OCI-LY3 (cell line): ENCODE data around the gene FDX2.

Experiments
- H2AFZ ChIP-seq: fragments of 200-600, 300-600 bp; shearing (Covaris generic); 2 replicates; pipeline ENCODE4 v1.6.0; 2014; ENCODE audit warnings: antibody characterized with exemption, low read depth, low read length
- H3K27ac ChIP-seq: fragments of 200-600, 300-600 bp; sonication (generic); 2 replicates; pipeline ENCODE4 v1.5.1; 2014; ENCODE audit warnings: mild to moderate bottlenecking, low read length, moderate library complexity, mixed read lengths
- H3K27me3 ChIP-seq: fragments of 200-600, 300-600 bp; sonication (generic); 2 replicates; pipeline ENCODE4 v1.6.1; 2014; ENCODE audit warnings: low read depth, low read length, mixed read lengths
- H3K36me3 ChIP-seq: fragments of 200-600, 300-600 bp; sonication (generic); replicated peaks from 2 replicates; pipeline ENCODE3; 2014; ENCODE audit warnings: low read depth, low read length, mixed read lengths
- H3K4me1 ChIP-seq: fragments of 300-600, 200-600 bp; sonication (generic); 2 replicates; pipeline ENCODE4 v1.6.1; 2014; ENCODE audit warnings: low read length, mixed read lengths
- H3K4me2 ChIP-seq: fragments of 200-600, 300-600 bp; sonication (generic); 2 replicates; pipeline ENCODE4 v1.6.1; 2014; ENCODE audit warnings: low read length, mixed read lengths
- H3K4me3 ChIP-seq: fragments of 300-600, 200-600 bp; sonication (generic); 2 replicates; pipeline ENCODE4 v1.5.1; 2014; ENCODE audit warnings: antibody characterized with exemption, mild to moderate bottlenecking, low read length, moderate library complexity
- H3K79me2 ChIP-seq: fragments of 300-600, 200-600 bp; shearing (Covaris generic); 2 replicates; pipeline ENCODE4 v1.6.1; 2014; ENCODE audit warnings: mild to moderate bottlenecking, low read length, mixed read lengths
- H3K9ac ChIP-seq: fragments of 300-600, 200-600 bp; shearing (Covaris generic); 2 replicates; pipeline ENCODE4 v1.6.0; 2014; ENCODE audit warnings: mild to moderate bottlenecking, low read length, moderate library complexity
- H3K9me3 ChIP-seq: fragments of 200-600, 300-600 bp; shearing (Covaris generic); 2 replicates; pipeline ENCODE4 v1.6.1; 2014; ENCODE audit warnings: low read length, mixed read lengths; ENCODE audit not compliant: insufficient read depth
- H4K20me1 ChIP-seq: fragments of 200-600, 300-600 bp; sonication (generic); 2 replicates; pipeline ENCODE4 v1.6.1; 2016; ENCODE audit warnings: low read length, mixed read lengths; ENCODE audit not compliant: insufficient read depth
- EZH2phosphoT487 ChIP-seq: fragments of 200-600 bp; shearing (Covaris generic); IDR thresholded peaks from 2 replicates; pipeline ENCODE4 v1.6.1; 2018; ENCODE audit warnings: antibody characterized with exemption, mixed run types, low read depth
- TF ChIP-seq, protein P1 (sequence below): fragments of 200-600, 300-600 bp; sonication (generic); IDR thresholded peaks from 2 replicates; pipeline ENCODE4 v1.5.1; 2014; ENCODE audit warnings: antibody characterized with exemption, low read length, low read depth

Gene FDX2

DNA sequence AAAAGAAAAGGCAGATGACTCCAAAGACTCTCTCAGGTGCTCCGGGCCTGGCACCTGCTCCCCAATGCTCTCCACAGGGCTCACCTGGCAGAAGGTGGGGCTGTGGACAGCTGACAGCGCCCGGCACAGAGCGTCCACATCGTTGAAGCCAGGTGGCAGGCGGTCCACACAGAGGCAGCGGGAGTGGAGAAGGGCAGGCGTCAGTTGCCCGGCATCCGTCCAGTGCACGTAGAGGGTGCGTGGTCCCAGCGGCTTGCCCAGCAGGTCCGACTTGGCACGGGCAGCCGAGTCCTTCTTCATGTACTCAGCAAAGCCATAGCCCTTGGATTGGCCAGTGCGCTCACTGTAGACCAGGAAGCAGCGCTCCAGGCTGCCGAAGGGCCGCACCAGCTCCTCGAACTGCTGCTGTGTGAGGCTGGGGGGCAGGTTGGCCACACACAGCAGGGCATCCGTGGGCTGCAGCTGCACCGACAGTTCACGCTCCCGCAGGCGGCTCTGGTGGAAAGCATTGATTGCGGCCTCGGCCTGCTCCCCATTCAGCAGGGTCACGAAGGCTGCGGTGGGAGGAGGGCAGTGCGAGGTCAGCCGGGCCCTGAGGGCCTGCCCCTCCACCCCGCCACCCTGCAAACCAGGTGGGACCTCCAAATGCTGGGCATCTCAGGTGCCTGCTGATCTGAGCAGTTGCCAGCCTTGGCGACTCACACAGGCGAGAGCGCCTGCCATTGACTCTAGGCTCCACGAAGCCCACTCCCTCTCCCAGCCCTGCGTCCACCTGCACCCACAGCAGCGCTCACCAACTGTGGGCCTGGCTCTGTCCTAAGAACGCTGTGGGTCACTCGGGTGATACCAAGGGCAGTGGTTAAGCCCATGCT, 13.0 kb upstream of the FDX2 start:
- no peak overlapping the region for H3K27ac ChIP-seq
- no peaks in the 10 kb centered on the region for H3K27me3 ChIP-seq
- no peak overlapping the region for H3K9ac ChIP-seq
- no peak overlapping the region for H3K4me2 ChIP-seq
- no peak overlapping the region for H3K4me3 ChIP-seq
- no peak overlapping the region for H2AFZ ChIP-seq
- H3K4me1 ChIP-seq = peaks cover 8% of the 10 kb centered on the region
- peaks cover 19% of the 10 kb centered on the region for H4K20me1 ChIP-seq
- peaks cover 54% of the 10 kb centered on the region for H3K36me3 ChIP-seq
- H3K9me3 ChIP-seq = no peaks in the 10 kb centered on the region
- TF ChIP-seq, protein P1, sequence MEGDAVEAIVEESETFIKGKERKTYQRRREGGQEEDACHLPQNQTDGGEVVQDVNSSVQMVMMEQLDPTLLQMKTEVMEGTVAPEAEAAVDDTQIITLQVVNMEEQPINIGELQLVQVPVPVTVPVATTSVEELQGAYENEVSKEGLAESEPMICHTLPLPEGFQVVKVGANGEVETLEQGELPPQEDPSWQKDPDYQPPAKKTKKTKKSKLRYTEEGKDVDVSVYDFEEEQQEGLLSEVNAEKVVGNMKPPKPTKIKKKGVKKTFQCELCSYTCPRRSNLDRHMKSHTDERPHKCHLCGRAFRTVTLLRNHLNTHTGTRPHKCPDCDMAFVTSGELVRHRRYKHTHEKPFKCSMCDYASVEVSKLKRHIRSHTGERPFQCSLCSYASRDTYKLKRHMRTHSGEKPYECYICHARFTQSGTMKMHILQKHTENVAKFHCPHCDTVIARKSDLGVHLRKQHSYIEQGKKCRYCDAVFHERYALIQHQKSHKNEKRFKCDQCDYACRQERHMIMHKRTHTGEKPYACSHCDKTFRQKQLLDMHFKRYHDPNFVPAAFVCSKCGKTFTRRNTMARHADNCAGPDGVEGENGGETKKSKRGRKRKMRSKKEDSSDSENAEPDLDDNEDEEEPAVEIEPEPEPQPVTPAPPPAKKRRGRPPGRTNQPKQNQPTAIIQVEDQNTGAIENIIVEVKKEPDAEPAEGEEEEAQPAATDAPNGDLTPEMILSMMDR = no peak
- TF ChIP-seq EZH2phosphoT487 = no peak
- H3K79me2 ChIP-seq = peaks cover 63% of the 10 kb centered on the region

DNA sequence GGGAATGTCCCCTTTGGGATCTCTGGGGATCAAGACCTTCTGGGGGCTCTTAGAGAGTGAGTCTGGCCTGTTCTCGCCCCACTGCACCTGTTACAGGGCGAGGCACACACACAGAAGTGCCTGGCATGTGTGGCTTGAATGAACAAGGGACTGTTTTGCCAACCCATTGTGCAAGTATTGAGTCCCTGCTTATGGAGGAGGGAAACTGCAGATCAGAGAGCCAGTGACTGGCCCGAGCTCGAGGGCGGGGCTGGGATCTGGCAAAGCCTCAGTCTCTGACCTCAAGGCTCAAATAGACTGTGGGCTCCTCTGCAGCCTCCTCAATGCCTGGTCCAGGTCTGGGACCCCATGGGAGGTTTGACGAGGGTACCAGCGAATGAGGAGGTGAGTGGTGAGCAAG, 12.0 kb upstream of the FDX2 start:
- H4K20me1 ChIP-seq = peaks cover 18% of the 10 kb centered on the region
- peaks cover 8% of the 10 kb centered on the region for H3K4me1 ChIP-seq
- no peak overlapping the region for H3K27ac ChIP-seq
- H3K36me3 ChIP-seq = peaks cover 60% of the 10 kb centered on the region
- H3K4me2 ChIP-seq = no peak overlapping the region
- TF ChIP-seq EZH2phosphoT487 = no peak
- TF ChIP-seq, protein P1 = no peak
- no peaks in the 10 kb centered on the region for H3K9me3 ChIP-seq
- no peak overlapping the region for H2AFZ ChIP-seq
- no peaks in the 10 kb centered on the region for H3K27me3 ChIP-seq
- H3K9ac ChIP-seq = no peak overlapping the region
- peaks cover 58% of the 10 kb centered on the region for H3K79me2 ChIP-seq
- no peak overlapping the region for H3K4me3 ChIP-seq

DNA sequence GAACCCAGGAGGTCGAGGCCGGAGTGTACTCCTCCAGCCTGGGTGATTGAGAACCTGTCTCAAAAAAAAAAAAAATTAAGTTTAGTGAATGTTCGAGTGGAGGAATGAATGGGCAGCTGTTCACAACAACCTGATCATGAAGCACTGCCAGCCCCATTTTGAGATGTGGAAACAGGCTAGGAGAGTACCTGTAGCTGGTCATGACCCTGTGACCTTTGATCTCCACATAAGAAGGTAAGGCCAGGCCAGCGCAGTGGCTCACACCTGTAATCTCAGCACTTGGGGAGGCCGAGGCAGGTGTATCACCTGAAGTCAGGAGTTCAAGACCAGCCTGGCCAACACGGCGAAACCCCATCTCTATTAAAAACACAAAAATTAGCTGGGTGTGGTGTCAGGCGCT, 9.9 kb upstream of the FDX2 start:
- no peaks in the 10 kb centered on the region for H3K27me3 ChIP-seq
- no peak overlapping the region for H3K9ac ChIP-seq
- no peak overlapping the region for H3K4me2 ChIP-seq
- no peak overlapping the region for H2AFZ ChIP-seq
- H3K79me2 ChIP-seq = peaks cover 39% of the 10 kb centered on the region
- no peaks in the 10 kb centered on the region for H3K9me3 ChIP-seq
- TF ChIP-seq EZH2phosphoT487 = no peak
- TF ChIP-seq, protein P1 = no peak
- no peaks in the 10 kb centered on the region for H3K4me1 ChIP-seq
- H3K27ac ChIP-seq = no peak overlapping the region
- H4K20me1 ChIP-seq = peaks cover 7% of the 10 kb centered on the region; the same call in 1 of the 2 replicates
- no peak overlapping the region for H3K4me3 ChIP-seq
- peaks cover 72% of the 10 kb centered on the region for H3K36me3 ChIP-seq

DNA sequence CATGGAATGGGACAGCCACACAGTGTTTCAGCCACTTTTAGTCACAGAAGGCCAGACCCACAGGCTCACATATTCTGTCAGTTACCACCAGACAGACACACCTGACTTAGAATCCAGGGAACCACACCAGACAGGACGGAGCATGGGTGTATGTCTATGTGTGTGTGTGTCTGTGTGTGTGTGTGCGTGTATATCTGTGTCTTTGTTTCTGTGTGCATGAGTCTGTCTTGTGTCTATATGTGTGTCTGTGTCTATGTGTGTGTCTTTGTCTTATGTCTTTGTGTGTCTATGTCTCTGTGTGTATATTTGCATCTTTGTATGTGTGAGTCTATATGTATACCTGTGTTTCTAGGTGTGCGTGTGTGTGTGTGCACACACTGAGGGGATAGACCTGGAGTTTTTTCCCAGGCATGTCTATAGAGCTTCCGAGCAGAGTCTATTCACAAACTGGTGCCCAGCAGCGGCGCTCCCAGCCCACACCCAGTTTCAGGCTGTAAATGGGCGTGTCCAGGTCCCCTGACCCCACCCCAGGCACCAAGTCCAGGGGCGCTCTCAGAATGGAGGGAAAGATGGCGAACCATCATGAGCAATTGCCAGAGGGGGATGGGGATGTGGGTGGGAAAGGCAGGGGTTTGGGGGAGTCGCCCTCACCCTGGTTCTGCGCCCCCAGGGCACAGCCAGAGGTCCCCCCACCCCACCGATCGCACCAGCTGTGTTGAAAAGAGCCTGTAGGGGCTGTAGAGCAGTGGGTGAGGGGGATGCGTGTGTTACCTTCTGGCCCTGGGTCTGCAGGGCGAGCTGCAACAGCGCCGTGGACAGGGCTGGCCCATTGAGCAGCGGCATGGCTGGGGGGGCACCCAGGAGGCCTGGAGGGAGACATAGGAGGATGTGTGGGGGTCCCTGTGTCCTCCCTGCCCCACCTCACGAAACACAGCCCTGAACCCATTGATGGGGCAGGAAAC, 6.3 kb upstream of the FDX2 start:
- H3K4me1 ChIP-seq = no peaks in the 10 kb centered on the region
- no peaks in the 10 kb centered on the region for H3K27me3 ChIP-seq
- H3K9ac ChIP-seq = no peak overlapping the region
- no peaks in the 10 kb centered on the region for H3K9me3 ChIP-seq
- H3K4me2 ChIP-seq = no peak overlapping the region
- no peaks in the 10 kb centered on the region for H4K20me1 ChIP-seq
- no peak overlapping the region for H3K4me3 ChIP-seq
- H3K36me3 ChIP-seq = peaks cover 59% of the 10 kb centered on the region
- peaks cover 3% of the 10 kb centered on the region; the same call in 1 of the 2 replicates for H3K79me2 ChIP-seq
- no peak overlapping the region for H2AFZ ChIP-seq
- H3K27ac ChIP-seq = no peak overlapping the region
- TF ChIP-seq EZH2phosphoT487 = no peak
- TF ChIP-seq, protein P1 = no peak
